Aorta (tissue), 5 donors: ENCODE measurements around the gene INTS2. TPM values are rescaled to one million over a fixed set of nuclear protein-coding genes. Genes with fewer than 3 reads are reported as not detected.

Experiments
- ATAC-seq: fragments of 200-7000 bp; cut with Tn5 transposase; one replicate; pipeline ENCODE4 v1.9.1; 2022; ENCODE audit warnings: moderate library complexity; ENCODE audit not compliant: low FRiP score
- DNase-seq, 2 donors: peaks; one replicate each; pipeline ENCODE4 v3.0.0-alpha.2; 2020
- H3K27ac ChIP-seq, 2 donors: one replicate each; pipeline ENCODE4 v1.5.1; 2013; ENCODE audit warnings: low read length in 2 of 2, mild to moderate bottlenecking in 2 of 2, moderate library complexity in 2 of 2, control low read depth in 1 of 2, inconsistent platforms in 1 of 2, low read depth in 1 of 2
- H3K27me3 ChIP-seq, 2 donors: one replicate each; pipeline ENCODE4 v1.6.1; 2013; ENCODE audit warnings: control low read depth in 1 of 2, low read length in 1 of 2, mild to moderate bottlenecking in 1 of 2, moderate library complexity in 1 of 2; ENCODE audit not compliant: insufficient read depth in 2 of 2, control insufficient read depth in 1 of 2
- H3K36me3 ChIP-seq, 2 donors: one replicate each; pipeline ENCODE4 v1.6.1; 2013; ENCODE audit warnings: control low read depth in 1 of 2, low read length in 1 of 2, mild to moderate bottlenecking in 1 of 2; ENCODE audit not compliant: insufficient read depth in 2 of 2, control insufficient read depth in 1 of 2
- H3K4me1 ChIP-seq, 2 donors: one replicate each; pipeline ENCODE4 v1.6.1; 2013; ENCODE audit warnings: low read length in 2 of 2, control low read depth in 1 of 2, mild to moderate bottlenecking in 1 of 2, moderate library complexity in 1 of 2; ENCODE audit not compliant: insufficient read depth in 2 of 2, control insufficient read depth in 1 of 2
- H3K4me3 ChIP-seq, 2 donors: one replicate each; pipeline ENCODE4 v1.5.1; 2013; ENCODE audit warnings: low read length in 2 of 2, control low read depth in 1 of 2, mild to moderate bottlenecking in 1 of 2
- H3K9me3 ChIP-seq: one replicate; pipeline ENCODE4 v1.6.1; 2013; ENCODE audit warnings: mild to moderate bottlenecking, low read length; ENCODE audit not compliant: control insufficient read depth
- WGBS, 2 donors: extraction: QIAGEN DNeasy Blood & Tissue Kit; methylation state at CpG; one replicate each; pipeline ENCODE4 v1.1.7; 2013; 5-methylcytosine and 5-hydroxymethylcytosine counted together
- intact Hi-C, 2 donors: fragments of 100-400 bp; cut with DNase I; formaldehyde crosslinking; loops; one replicate each; pipeline versions ENCODE4 v1.14.2 to v1.15.0; 2022
- polyA plus RNA-seq, 2 donors: library from polyadenylated mRNA; stranded (reverse); fragments of 200-250 nt; gene quantifications; one replicate each; pipeline ENCODE4 v1.2.3, GENCODE V29; 2013
- total RNA-seq, 2 donors: library from RNA; stranded (reverse); fragmentation: NEBNext Ultra II Directional; extraction: Animal tissue kit (Norgen Biotek cat#: 25700); gene quantifications; one replicate each; pipeline ENCODE4 v1.2.1, GENCODE V29; 2021
- donor health status: healthy with polysubstance abuse.
- donor health status: Bipolar disorder and iron deficiency.
- donor health status: DM: no; HTN: no; CAD: no.
- donor health status: DM: no; HTN: no; CAD: no.
- donor health status: DM: yes; HTN: yes; CAD: no.

Gene INTS2
- total and polyA plus RNA-seq, 4 donors, result 1.8 to 14.5 (median 6.9) TPM

DNA sequence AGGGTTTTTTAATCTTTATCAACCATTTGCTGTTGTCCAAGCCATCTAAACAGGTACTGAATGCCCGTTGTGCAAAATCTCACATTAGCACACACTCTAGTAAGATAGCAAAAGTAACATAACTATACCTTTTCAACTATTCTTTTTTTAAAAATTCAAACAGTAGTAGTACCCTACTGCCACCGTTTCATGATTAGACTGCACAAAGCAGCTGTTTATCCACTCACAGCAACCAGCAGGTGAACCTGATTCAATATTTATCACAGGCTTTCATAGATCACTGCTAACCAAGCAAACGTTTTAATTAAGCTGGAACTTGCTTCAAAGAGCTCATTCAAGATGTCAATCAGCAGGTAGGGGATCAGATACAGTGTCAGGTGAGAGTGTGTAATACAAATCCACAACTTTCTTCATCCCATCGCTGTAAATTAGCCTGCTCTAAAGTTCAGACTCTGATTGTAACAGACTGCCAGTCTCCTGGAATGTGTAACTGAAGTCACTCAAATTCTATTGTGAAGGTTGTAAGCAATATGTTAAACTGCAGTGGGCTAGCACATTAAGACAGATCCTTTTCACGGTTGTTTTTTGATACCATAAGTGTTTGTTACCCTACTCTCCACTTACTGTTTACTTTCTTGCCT, 111.8 kb downstream of the INTS2 start:
- Histone ChIP-seq H3K4me3 (no peak overlapping the region), H3K36me3 (no peaks in the 10 kb centered on the region), H3K27ac (no peak overlapping the region), H3K9me3 (no peaks in the 10 kb centered on the region), H3K27me3 (no peaks in the 10 kb centered on the region), H3K4me1 (no peaks in the 10 kb centered on the region)
- no peak for DNase-seq
- WGBS, 2 donors, result 72 to 75% methylated on average over 5 of the region's 5 CpGs
- no peak for ATAC-seq
- intact Hi-C loops, result no loop called here

Other genes with a start within 250 kb of the INTS2 start
- 1 to 10 TPM in 1 of 2 donors, under 1 TPM in 1; 0.75 to 1.4 TPM for gene BRIP1, start 64.5 kb downstream of the INTS2 start, total RNA-seq
- gene BRIP1, start 64.5 kb downstream of the INTS2 start, polyA plus RNA-seq, result under 1 TPM; 0.13 TPM
- 10 to 100 TPM; 80.1 to 80.4 TPM for gene MED13, start 137.3 kb upstream of the INTS2 start, total RNA-seq
- gene MED13, start 137.3 kb upstream of the INTS2 start, polyA plus RNA-seq, result 10 to 100 TPM in 1 of 2 donors, 1 to 10 TPM in 1; 4.8 to 14.8 TPM